ENCODE results near the gene PASK. TPM values are rescaled to one million over a fixed set of nuclear protein-coding genes. Genes with fewer than 3 reads are reported as not detected.

Gene PASK
- total RNA-seq, 1 experiment from 2014 or later, result 9.0 TPM

GRCh38 chr2:241070811-241071676 is 78.2 kb downstream of the PASK start:
- intact Hi-C loops (cut with micrococcal nuclease), result no loop called here
- Mint-ChIP-seq H3K4me1 (ENCODE audit: insufficient read depth, unreplicated experiment) (no peaks in the 10 kb centered on the region), H3K4me3 (ENCODE audit: unreplicated experiment) (no peak overlapping the region), H3K27me3 (ENCODE audit: insufficient read depth, unreplicated experiment) (no peaks in the 10 kb centered on the region), H3K27ac (ENCODE audit: low read depth, unreplicated experiment) (peak overlapping the region; percentile 41), H3K36me3 (ENCODE audit: insufficient read depth, unreplicated experiment) (peaks cover 10% of the 10 kb centered on the region), H3K9me3 (ENCODE audit: unreplicated experiment) (no peaks in the 10 kb centered on the region)
- CTCF ChIA-PET, result no interaction called here
- POLR2A ChIA-PET, result no interaction called here
- BruUV-seq (replicated peaks), result no TSS peak
- no peak for DNase-seq (ENCODE audit: unreplicated experiment)
- TF ChIP-seq CTCF (IDR thresholded peaks at IDR 0.05; ENCODE audit: unreplicated experiment), result no peak

GRCh38 chr2:241070361-241070760 is 78.9 kb downstream of the PASK start:
- Mint-ChIP-seq H3K4me3 (ENCODE audit: unreplicated experiment) (no peak overlapping the region), H3K27ac (ENCODE audit: low read depth, unreplicated experiment) (peak overlapping the region; percentile 41), H3K27me3 (ENCODE audit: insufficient read depth, unreplicated experiment) (no peaks in the 10 kb centered on the region), H3K9me3 (ENCODE audit: unreplicated experiment) (no peaks in the 10 kb centered on the region), H3K36me3 (ENCODE audit: insufficient read depth, unreplicated experiment) (peaks cover 10% of the 10 kb centered on the region), H3K4me1 (ENCODE audit: insufficient read depth, unreplicated experiment) (no peaks in the 10 kb centered on the region)
- intact Hi-C loops (cut with micrococcal nuclease), result no loop called here
- no peak for TF ChIP-seq CTCF (IDR thresholded peaks at IDR 0.05; ENCODE audit: unreplicated experiment)
- CTCF ChIA-PET, result no interaction called here
- POLR2A ChIA-PET, result no interaction called here
- BruUV-seq (replicated peaks), result no TSS peak
- DNase-seq (ENCODE audit: unreplicated experiment), result no peak

- POLR2A ChIA-PET, result no interaction called here
- Mint-ChIP-seq H3K4me3 (ENCODE audit: unreplicated experiment) (no peak overlapping the region), H3K36me3 (ENCODE audit: insufficient read depth, unreplicated experiment) (peaks cover 10% of the 10 kb centered on the region), H3K27ac (ENCODE audit: low read depth, unreplicated experiment) (peak overlapping the region; percentile 41), H3K27me3 (ENCODE audit: insufficient read depth, unreplicated experiment) (no peaks in the 10 kb centered on the region), H3K9me3 (ENCODE audit: unreplicated experiment) (no peaks in the 10 kb centered on the region), H3K4me1 (ENCODE audit: insufficient read depth, unreplicated experiment) (no peaks in the 10 kb centered on the region)
- BruUV-seq (replicated peaks), result no TSS peak
- no peak for TF ChIP-seq CTCF (IDR thresholded peaks at IDR 0.05; ENCODE audit: unreplicated experiment)
- CTCF ChIA-PET, result no interaction called here
- DNase-seq (ENCODE audit: unreplicated experiment), result no peak
- intact Hi-C loops (cut with micrococcal nuclease), result no loop called here
Measured at GRCh38 chr2:241069821-241070281, 79.4 kb downstream of the PASK start.

GRCh38 chr2:241068942-241069810 is 80.1 kb downstream of the PASK start:
- intact Hi-C loops (cut with micrococcal nuclease), result no loop called here
- CTCF ChIA-PET, result interaction anchor here (1.4 kb wide), 1 partner anchor 9 kb away, joined by 7 read pairs; no protein-coding TSS in a partner anchor
- no peak overlapping the region for H3K27ac Mint-ChIP-seq (ENCODE audit: low read depth, unreplicated experiment)

More at GRCh38 chr2:241068942-241069810, 80.1 kb downstream of the PASK start:
- Mint-ChIP-seq H3K27me3 (ENCODE audit: insufficient read depth, unreplicated experiment) (no peaks in the 10 kb centered on the region), H3K36me3 (ENCODE audit: insufficient read depth, unreplicated experiment) (peaks cover 13% of the 10 kb centered on the region), H3K4me1 (ENCODE audit: insufficient read depth, unreplicated experiment) (peaks cover 3% of the 10 kb centered on the region), H3K4me3 (ENCODE audit: unreplicated experiment) (no peak overlapping the region), H3K9me3 (ENCODE audit: unreplicated experiment) (no peaks in the 10 kb centered on the region)
- POLR2A ChIA-PET, result interaction anchor here (0.6 kb wide), 1 partner anchor 539 kb away, joined by 3 read pairs; no protein-coding TSS in a partner anchor
- no peak for DNase-seq (ENCODE audit: unreplicated experiment)
- no TSS peak for BruUV-seq (replicated peaks)
- TF ChIP-seq CTCF (IDR thresholded peaks at IDR 0.05; ENCODE audit: unreplicated experiment), result no peak
